Astrocyte of the hippocampus (primary cell): ENCODE data around the gene ZFYVE9.
A peak's percentile ranks its signal among the peaks of the same experiment; 100 is the strongest.
"Not testable (repeated sequence)": the region's sequence is repeated elsewhere in the genome, so short reads cannot be mapped to it uniquely, and the experiment has no call there.

Source experiments
- DNase-seq: peaks from one replicate; pipeline ENCODE4 v3.0.0; 2011; ENCODE audit warnings: low read depth, low spot score

The ZFYVE9 gene

GRCh38 chr1:52150946-52151345 is 9.1 kb downstream of the ZFYVE9 start:
- DNase-seq = no peak

GRCh38 chr1:52152572-52152971 is 10.7 kb downstream of the ZFYVE9 start:
- no peak for DNase-seq

GRCh38 chr1:52153010-52153409 is 11.1 kb downstream of the ZFYVE9 start:
- no peak for DNase-seq

- DNase-seq = peak; percentile 39
These were observed 12.0 kb downstream of the ZFYVE9 start for GRCh38 chr1:52153898-52154297.

- no peak for DNase-seq
These were observed 14.6 kb downstream of the ZFYVE9 start for GRCh38 chr1:52156460-52156859.

- DNase-seq = no peak
These were observed 15.7 kb downstream of the ZFYVE9 start for GRCh38 chr1:52157582-52157981.

GRCh38 chr1:52158218-52158617 is 16.3 kb downstream of the ZFYVE9 start:
- no peak for DNase-seq

- DNase-seq = no peak
These were observed 17.3 kb downstream of the ZFYVE9 start for GRCh38 chr1:52159033-52159789.

GRCh38 chr1:52162947-52163346 is 21.1 kb downstream of the ZFYVE9 start:
- DNase-seq = no peak

GRCh38 chr1:52164604-52165003 is 22.7 kb downstream of the ZFYVE9 start:
- DNase-seq = no peak

GRCh38 chr1:52166996-52167753 is 25.3 kb downstream of the ZFYVE9 start:
- DNase-seq = no peak

- DNase-seq = no peak
These were observed 26.6 kb downstream of the ZFYVE9 start for GRCh38 chr1:52168373-52169080.

GRCh38 chr1:52171149-52171548 is 29.3 kb downstream of the ZFYVE9 start:
- DNase-seq = not testable (repeated sequence)

GRCh38 chr1:52179073-52179472 is 37.2 kb downstream of the ZFYVE9 start:
- no peak for DNase-seq

GRCh38 chr1:52180176-52180575 is 38.3 kb downstream of the ZFYVE9 start:
- DNase-seq = no peak

GRCh38 chr1:52181759-52182158 is 39.9 kb downstream of the ZFYVE9 start:
- DNase-seq = not testable (repeated sequence)

- DNase-seq = not testable (repeated sequence)
These were observed 40.4 kb downstream of the ZFYVE9 start for GRCh38 chr1:52182328-52182727.

- no peak for DNase-seq
These were observed 41.0 kb downstream of the ZFYVE9 start for GRCh38 chr1:52182874-52183400.

GRCh38 chr1:52186449-52186848 is 44.6 kb downstream of the ZFYVE9 start:
- peak; percentile 39 for DNase-seq

GRCh38 chr1:52189898-52190480 is 48.1 kb downstream of the ZFYVE9 start:
- no peak for DNase-seq

- no peak for DNase-seq
These were observed 48.8 kb downstream of the ZFYVE9 start for GRCh38 chr1:52190500-52191252.
